Astrocyte (in vitro differentiated cells and primary cell): Measurements from ENCODE around the gene WDR54. TPM values are rescaled to one million over a fixed set of nuclear protein-coding genes. Genes with fewer than 3 reads are reported as not detected.

Experiments used
- DNase-seq: peaks from one replicate; pipeline ENCODE4 v3.0.0-alpha.2; 2010; ENCODE audit warnings: low read depth
- FAIRE-seq: peaks from 2 replicates; lab custom pipeline; 2011; peaks lifted over from hg19 to GRCh38; lab: Jason Lieb, UNC
- H2AFZ ChIP-seq: 2 replicates; pipeline ENCODE4 v1.6.0; 2012; ENCODE audit warnings: low read depth, low read length, inconsistent platforms
- H3K27ac ChIP-seq: 2 replicates; pipeline ENCODE4 v1.5.1; 2011; ENCODE audit warnings: low read depth, low read length, inconsistent platforms
- H3K27me3 ChIP-seq: 2 replicates; pipeline ENCODE4 v1.6.0; 2011; ENCODE audit warnings: low read length, inconsistent platforms; ENCODE audit not compliant: insufficient read depth
- H3K36me3 ChIP-seq: 2 replicates; pipeline ENCODE4 v1.5.1; 2011; ENCODE audit warnings: low read length, inconsistent platforms; ENCODE audit not compliant: insufficient read depth
- H3K4me1 ChIP-seq: 2 replicates; pipeline ENCODE4 v1.5.1; 2011; ENCODE audit warnings: low read length, inconsistent platforms; ENCODE audit not compliant: insufficient read depth
- H3K4me2 ChIP-seq: 2 replicates; pipeline ENCODE4 v1.6.0; 2012; ENCODE audit warnings: low read length, inconsistent platforms
- H3K4me3 ChIP-seq: 2 replicates; pipeline ENCODE4 v1.5.1; 2011; ENCODE audit warnings: low read depth, mild to moderate bottlenecking, low read length, inconsistent platforms; ENCODE audit not compliant: insufficient read depth
- H3K79me2 ChIP-seq: 2 replicates; pipeline ENCODE4 v1.6.0; 2012; ENCODE audit warnings: mild to moderate bottlenecking, low read length, inconsistent platforms; ENCODE audit not compliant: insufficient read depth
- H3K9ac ChIP-seq: 2 replicates; pipeline ENCODE4 v1.6.0; 2012; ENCODE audit warnings: mild to moderate bottlenecking, low read length, inconsistent platforms
- H3K9me3 ChIP-seq: 2 replicates; pipeline ENCODE4 v1.5.1; 2012; ENCODE audit warnings: low read depth, mild to moderate bottlenecking, low read length, inconsistent platforms; ENCODE audit not compliant: insufficient read depth
- H4K20me1 ChIP-seq: 2 replicates; pipeline ENCODE4 v1.6.0; 2012; ENCODE audit warnings: low read length, inconsistent platforms; ENCODE audit not compliant: insufficient read depth
- H3K27ac Mint-ChIP-seq: one replicate; pipeline ENCODE4 v1.8.0; 2021; ENCODE audit warnings: mild to moderate bottlenecking, mixed read lengths; ENCODE audit not compliant: unreplicated experiment
- H3K27me3 Mint-ChIP-seq: one replicate; pipeline ENCODE4 v1.8.0; 2021; ENCODE audit warnings: low read depth, mixed read lengths; ENCODE audit not compliant: unreplicated experiment
- H3K36me3 Mint-ChIP-seq: one replicate; pipeline ENCODE4 v1.8.0; 2021; ENCODE audit warnings: low read depth, mixed read lengths; ENCODE audit not compliant: unreplicated experiment
- H3K4me1 Mint-ChIP-seq: one replicate; pipeline ENCODE4 v1.8.0; 2021; ENCODE audit warnings: low read depth, mixed read lengths; ENCODE audit not compliant: unreplicated experiment
- H3K4me3 Mint-ChIP-seq: one replicate; pipeline ENCODE4 v1.8.0; 2021; ENCODE audit warnings: mild to moderate bottlenecking, moderate library complexity, mixed read lengths; ENCODE audit not compliant: unreplicated experiment
- H3K9me3 Mint-ChIP-seq: one replicate; pipeline ENCODE4 v1.8.0; 2021; ENCODE audit warnings: mild to moderate bottlenecking, mixed read lengths; ENCODE audit not compliant: unreplicated experiment
- EZH2 ChIP-seq: IDR thresholded peaks from 2 replicates; pipeline ENCODE4 v1.6.1; 2012; ENCODE audit warnings: mild to moderate bottlenecking, low read length, inconsistent platforms; ENCODE audit not compliant: insufficient read depth
- total RNA-seq: library from RNA; stranded (reverse); gene quantifications from 2 replicates; pipeline ENCODE4 v1.2.1, GENCODE V29; 2021
- TF ChIP-seq, protein P1 (sequence below): IDR thresholded peaks from 2 replicates; pipeline ENCODE4 v1.5.1; 2011; ENCODE audit warnings: low read depth, mild to moderate bottlenecking, inconsistent platforms, low read length, moderate library complexity; ENCODE audit not compliant: insufficient read depth

Gene WDR54
- total RNA-seq, 1 donor from 2014 or later, result 14.8 TPM

DNA sequence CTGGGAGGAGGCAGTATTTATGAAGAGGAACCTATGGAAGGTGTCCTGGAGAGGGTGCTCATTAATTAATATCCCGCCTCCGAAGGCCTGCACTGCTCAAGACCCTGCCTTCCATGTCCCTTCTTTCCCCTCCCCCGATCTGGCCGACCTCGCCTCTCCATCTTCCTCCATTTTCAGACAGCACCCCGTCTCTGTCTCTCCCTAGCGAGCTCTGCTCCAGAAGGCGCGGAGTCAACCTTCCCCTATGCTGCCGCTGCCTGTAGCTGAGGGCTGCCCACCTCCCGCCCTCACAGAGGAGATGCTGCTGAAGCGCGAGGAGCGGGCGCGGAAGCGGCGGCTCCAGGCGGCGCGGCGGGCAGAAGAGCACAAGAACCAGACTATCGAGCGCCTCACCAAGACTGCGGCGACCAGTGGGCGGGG, 35.6 kb downstream of the WDR54 start:
- peak overlapping the region; percentile 71 for H3K9ac ChIP-seq

DNA sequence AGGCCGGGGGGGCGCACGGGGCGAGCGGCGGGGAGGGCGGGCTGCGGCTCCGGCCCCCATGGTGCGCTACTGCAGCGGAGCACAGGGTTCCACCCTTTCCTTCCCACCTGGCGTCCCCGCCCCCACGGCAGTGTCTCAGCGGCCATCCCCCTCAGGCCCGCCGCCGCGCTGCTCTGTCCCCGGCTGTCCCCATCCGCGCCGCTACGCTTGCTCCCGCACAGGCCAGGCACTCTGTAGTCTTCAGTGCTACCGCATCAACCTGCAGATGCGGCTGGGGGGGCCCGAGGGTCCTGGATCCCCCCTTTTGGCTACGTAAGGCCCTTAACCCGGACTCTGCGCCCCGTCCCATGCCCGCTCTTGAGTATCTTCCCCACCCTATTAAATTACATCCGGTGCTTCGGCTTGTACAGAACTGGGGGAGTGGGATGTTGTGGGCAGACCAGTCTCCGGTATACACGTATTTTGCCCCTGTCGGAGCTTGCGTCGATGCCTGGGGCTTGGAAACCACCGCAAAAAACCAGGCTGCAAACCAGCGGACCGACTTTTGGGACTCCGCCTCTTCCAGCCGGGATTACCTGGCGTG, 36.1 kb downstream of the WDR54 start:
- Mint-ChIP-seq H3K9me3 (no peaks in the 10 kb centered on the region), H3K4me3 (peak overlapping the region; percentile 98), H3K36me3 (no peaks in the 10 kb centered on the region), H3K27ac (peak overlapping the region; percentile 93), H3K27me3 (peaks cover 4% of the 10 kb centered on the region), H3K4me1 (peaks cover 21% of the 10 kb centered on the region)
- H3K9ac ChIP-seq, result peak overlapping the region; percentile 87
- H3K79me2 ChIP-seq, result peaks cover 29% of the 10 kb centered on the region
- peak overlapping the region; percentile 84 for H2AFZ ChIP-seq
- H3K27ac ChIP-seq, result peak overlapping the region; percentile 66
- H3K4me1 ChIP-seq, result peaks cover 13% of the 10 kb centered on the region
- peak overlapping the region; percentile 81 for H3K4me3 ChIP-seq
- no peaks in the 10 kb centered on the region for H3K9me3 ChIP-seq
- peaks cover 9% of the 10 kb centered on the region for H4K20me1 ChIP-seq
- TF ChIP-seq EZH2, result no peak
- TF ChIP-seq, protein P1, sequence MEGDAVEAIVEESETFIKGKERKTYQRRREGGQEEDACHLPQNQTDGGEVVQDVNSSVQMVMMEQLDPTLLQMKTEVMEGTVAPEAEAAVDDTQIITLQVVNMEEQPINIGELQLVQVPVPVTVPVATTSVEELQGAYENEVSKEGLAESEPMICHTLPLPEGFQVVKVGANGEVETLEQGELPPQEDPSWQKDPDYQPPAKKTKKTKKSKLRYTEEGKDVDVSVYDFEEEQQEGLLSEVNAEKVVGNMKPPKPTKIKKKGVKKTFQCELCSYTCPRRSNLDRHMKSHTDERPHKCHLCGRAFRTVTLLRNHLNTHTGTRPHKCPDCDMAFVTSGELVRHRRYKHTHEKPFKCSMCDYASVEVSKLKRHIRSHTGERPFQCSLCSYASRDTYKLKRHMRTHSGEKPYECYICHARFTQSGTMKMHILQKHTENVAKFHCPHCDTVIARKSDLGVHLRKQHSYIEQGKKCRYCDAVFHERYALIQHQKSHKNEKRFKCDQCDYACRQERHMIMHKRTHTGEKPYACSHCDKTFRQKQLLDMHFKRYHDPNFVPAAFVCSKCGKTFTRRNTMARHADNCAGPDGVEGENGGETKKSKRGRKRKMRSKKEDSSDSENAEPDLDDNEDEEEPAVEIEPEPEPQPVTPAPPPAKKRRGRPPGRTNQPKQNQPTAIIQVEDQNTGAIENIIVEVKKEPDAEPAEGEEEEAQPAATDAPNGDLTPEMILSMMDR, result no peak
- no peaks in the 10 kb centered on the region for H3K27me3 ChIP-seq
- peak overlapping the region; percentile 95 for H3K4me2 ChIP-seq
- FAIRE-seq (no peak), DNase-seq (no peak)
- H3K36me3 ChIP-seq, result no peaks in the 10 kb centered on the region

More for the DNA sequence above, 35.6 kb downstream of the WDR54 start:
- Histone ChIP-seq H4K20me1 (peaks cover 5% of the 10 kb centered on the region), H3K36me3 (no peaks in the 10 kb centered on the region), H3K4me1 (peaks cover 13% of the 10 kb centered on the region), H3K4me3 (peak overlapping the region; percentile 81), H2AFZ (peak overlapping the region; percentile 84), H3K4me2 (peak overlapping the region; percentile 95), H3K27me3 (no peaks in the 10 kb centered on the region), H3K9me3 (no peaks in the 10 kb centered on the region), H3K27ac (peak overlapping the region; percentile 33), H3K79me2 (peaks cover 24% of the 10 kb centered on the region)
- peak overlapping the region; percentile 89 for H3K27ac Mint-ChIP-seq
- H3K4me3 Mint-ChIP-seq, result peak overlapping the region; percentile 91
- no peaks in the 10 kb centered on the region for H3K9me3 Mint-ChIP-seq
- H3K4me1 Mint-ChIP-seq, result peaks cover 21% of the 10 kb centered on the region
- DNase-seq (no peak), FAIRE-seq (no peak)
- H3K36me3 Mint-ChIP-seq, result no peaks in the 10 kb centered on the region
- peaks cover 4% of the 10 kb centered on the region for H3K27me3 Mint-ChIP-seq
- TF ChIP-seq, protein P1, result no peak
- no peak for TF ChIP-seq EZH2
